ENCODE results near the gene DNER.
A peak's percentile ranks its signal among the peaks of the same experiment; 100 is the strongest.
"Not testable (repeated sequence)": the region's sequence is repeated elsewhere in the genome, so short reads cannot be mapped to it uniquely, and the experiment has no call there.

Gene DNER

DNA sequence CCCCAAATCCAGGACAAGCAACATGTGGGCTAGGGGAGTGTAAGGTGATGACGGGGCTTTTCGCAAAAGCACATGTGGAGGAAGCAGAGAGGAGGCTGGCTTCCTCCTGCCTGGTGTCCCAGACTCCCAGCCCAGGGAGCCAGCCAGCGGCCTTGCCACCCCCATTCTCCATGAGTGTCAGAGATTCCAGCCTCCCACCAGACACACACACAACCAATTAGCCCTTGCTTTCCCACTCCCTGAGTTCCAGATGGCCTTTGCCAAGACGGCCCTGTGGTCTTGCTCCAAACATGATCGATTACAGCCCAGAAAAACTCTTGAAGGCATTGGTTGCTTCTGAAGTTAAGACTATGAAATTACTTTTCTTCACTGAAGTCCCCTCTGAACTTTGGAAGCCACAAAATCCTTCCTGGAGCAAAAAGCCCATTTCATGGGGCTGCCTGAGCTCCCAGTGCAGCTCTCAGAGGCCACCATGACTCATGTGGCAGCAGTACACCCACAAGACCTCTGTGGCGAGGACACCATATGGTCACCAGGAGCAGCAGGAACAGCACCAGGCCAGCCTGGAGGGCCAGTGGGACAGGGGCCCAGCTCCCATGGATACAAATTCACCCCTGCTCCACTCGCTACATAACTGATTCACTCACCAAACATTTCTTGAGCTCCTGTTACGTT, 374.1 kb downstream of the DNER start:
- intact Hi-C loops (cut with DNase I): loop anchor here (10.0 kb wide), 1 partner anchor 245 kb away; no protein-coding TSS in a partner anchor
- no peak for DNase-seq

DNA sequence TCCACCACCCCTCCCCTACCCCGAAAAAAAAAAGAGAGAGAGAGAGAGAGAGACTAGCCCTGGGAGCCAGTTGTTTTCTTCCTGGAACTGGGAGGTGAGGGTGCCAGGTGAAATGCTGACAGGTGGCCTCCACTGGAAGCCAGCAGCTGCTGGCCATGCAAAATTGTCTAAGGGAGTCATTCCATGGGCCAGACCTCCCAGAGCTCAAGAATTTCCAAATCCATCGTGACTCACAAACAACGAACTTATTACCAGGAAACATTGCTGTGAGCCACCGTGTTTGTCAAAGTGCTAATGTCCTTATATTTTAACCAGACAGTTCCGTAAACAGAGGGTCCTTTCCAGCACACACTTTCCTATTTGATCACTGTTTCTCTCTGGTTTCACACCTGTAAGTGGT, 374.7 kb downstream of the DNER start:
- intact Hi-C loops (cut with DNase I): loop anchor here (10.0 kb wide), 1 partner anchor 245 kb away; no protein-coding TSS in a partner anchor

GRCh38 chr2:229339171-229339570, 375.2 kb downstream of the DNER start:
- DNase-seq; intact Hi-C loops (cut with DNase I): not testable (repeated sequence)

More for the DNA sequence above, 374.7 kb downstream of the DNER start:
- DNase-seq: no peak

DNA sequence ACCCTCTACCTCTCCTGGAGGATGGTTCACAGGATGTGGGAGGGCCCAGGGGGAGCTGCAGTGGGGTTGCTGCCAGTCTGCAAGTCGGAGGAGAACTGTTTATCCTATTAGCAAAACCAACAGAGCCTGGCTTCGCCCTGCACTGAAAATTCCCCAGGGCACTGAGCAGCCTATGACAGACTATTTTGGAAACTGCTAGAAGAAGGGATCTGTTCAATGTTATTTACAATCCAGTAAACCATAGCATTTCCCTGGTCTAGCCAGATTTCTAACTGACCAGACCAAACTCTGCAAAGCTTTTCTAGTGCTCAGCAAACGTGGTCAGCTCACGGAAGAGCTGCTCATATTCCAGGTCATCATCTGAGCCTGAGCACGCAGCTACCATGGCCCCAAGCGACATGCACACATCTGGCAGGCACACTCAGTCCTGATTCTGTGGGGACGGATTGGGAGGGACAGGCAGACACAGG, 378.4 kb downstream of the DNER start:
- intact Hi-C loops (cut with DNase I): no loop called here
- DNase-seq: no peak

- intact Hi-C loops (cut with DNase I): no loop called here
- DNase-seq: no peak
These were observed 379.0 kb downstream of the DNER start for GRCh38 chr2:229335330-229335729.

DNA sequence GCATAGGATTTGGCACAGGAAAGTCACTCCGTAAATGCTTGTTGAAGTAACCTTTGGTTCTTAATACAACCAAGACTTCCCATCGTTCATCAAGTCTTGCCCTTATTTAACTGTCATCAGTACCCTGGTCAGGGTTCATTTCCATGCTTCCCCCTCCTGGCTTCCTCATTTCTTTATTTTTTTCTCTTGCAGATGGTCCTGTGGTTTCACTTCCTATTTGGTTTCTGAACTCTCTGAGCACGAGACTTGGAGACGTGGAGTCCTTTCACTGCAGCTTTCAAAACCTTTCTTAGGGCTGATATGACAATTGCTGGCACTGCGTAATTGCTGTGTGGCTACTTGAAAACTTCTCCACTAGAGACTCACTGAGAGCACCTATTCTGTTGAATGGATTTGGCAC, 383.4 kb downstream of the DNER start:
- intact Hi-C loops (cut with DNase I): no loop called here

GRCh38 chr2:229319558-229319957, 394.8 kb downstream of the DNER start:
- intact Hi-C loops (cut with DNase I): no loop called here
- no peak for DNase-seq

More for the DNA sequence above, 383.4 kb downstream of the DNER start:
- peak in 8 of 42 donors; percentile 5 to 19 (median 14) for DNase-seq

GRCh38 chr2:229314117-229314516, 400.2 kb downstream of the DNER start:
- intact Hi-C loops (cut with DNase I): no loop called here
- no peak for DNase-seq

GRCh38 chr2:229313591-229313990, 400.8 kb downstream of the DNER start:
- intact Hi-C loops (cut with DNase I): no loop called here
- DNase-seq: no peak
